GM23338 (cell line): ENCODE measurements around the gene FOXP4. TPM values are rescaled to one million over a fixed set of nuclear protein-coding genes. Genes with fewer than 3 reads are reported as not detected.

Source experiments
- ATAC-seq: fragments of 200-7000 bp; cut with Tn5 transposase; 3 replicates; pipeline ENCODE4 v1.9.1; 2020
- DNase-seq: peaks from one replicate; pipeline ENCODE4 v3.0.0-alpha.2; 2015; ENCODE audit warnings: low spot score
- H2AFZ ChIP-seq: fragments of 200-600 bp; sonication (generic); 2 replicates; pipeline ENCODE4 v1.8.0; 2016; ENCODE audit warnings: antibody characterized with exemption, mild to moderate bottlenecking, moderate library complexity
- H3F3A ChIP-seq: fragments of 200-600 bp; sonication (generic); replicated peaks from 2 replicates; pipeline ENCODE4 v1.8.0; 2017; ENCODE audit warnings: antibody characterized with exemption, mixed run types, low read depth
- H3K27ac ChIP-seq: fragments of 200-600 bp; sonication (generic); 2 replicates; pipeline ENCODE4 v1.6.1; 2016; ENCODE audit warnings: low read depth
- H3K27me3 ChIP-seq: fragments of 200-600 bp; sonication (generic); 2 replicates; pipeline ENCODE4 v1.8.0; 2016; ENCODE audit warnings: mild to moderate bottlenecking, mixed run types, moderate library complexity; ENCODE audit not compliant: insufficient read depth
- H3K36me3 ChIP-seq: fragments of 200-600 bp; sonication (generic); 2 replicates; pipeline ENCODE4 v1.8.0; 2016; ENCODE audit warnings: mild to moderate bottlenecking; ENCODE audit not compliant: insufficient read depth
- H3K4me1 ChIP-seq: fragments of 200-600 bp; sonication (generic); 2 replicates; pipeline ENCODE4 v1.8.0; 2016; ENCODE audit warnings: mild to moderate bottlenecking, moderate library complexity; ENCODE audit not compliant: insufficient read depth
- H3K4me2 ChIP-seq: fragments of 200-600 bp; sonication (generic); 2 replicates; pipeline ENCODE4 v1.7.1; 2017; ENCODE audit warnings: mixed run types
- H3K4me3 ChIP-seq: fragments of 200-600 bp; sonication (generic); 2 replicates; pipeline ENCODE4 v1.6.1; 2016; ENCODE audit warnings: mixed run types
- H3K79me2 ChIP-seq: fragments of 200-600 bp; sonication (generic); replicated peaks from 2 replicates; pipeline ENCODE4 v1.8.0; 2017; ENCODE audit warnings: mild to moderate bottlenecking; ENCODE audit not compliant: insufficient read depth
- H3K9me2 ChIP-seq: fragments of 200-600 bp; sonication (generic); 2 replicates; pipeline ENCODE4 v1.8.0; 2017; ENCODE audit not compliant: insufficient read depth
- H4K20me1 ChIP-seq: fragments of 200-600 bp; sonication (generic); replicated peaks from 2 replicates; pipeline ENCODE4 v1.8.0; 2017; ENCODE audit warnings: mild to moderate bottlenecking; ENCODE audit not compliant: insufficient read depth
- H3K27ac Mint-ChIP-seq: 2 replicates; pipeline ENCODE4 v1.8.0; 2020; ENCODE audit warnings: inconsistent platforms, mild to moderate bottlenecking, moderate library complexity, mixed read lengths
- H3K27me3 Mint-ChIP-seq: 3 replicates; pipeline ENCODE4 v1.8.0; 2022; ENCODE audit warnings: low read depth, mild to moderate bottlenecking, moderate library complexity, mixed read lengths, inconsistent platforms; ENCODE audit not compliant: insufficient read depth, poor library complexity
- H3K36me3 Mint-ChIP-seq: 3 replicates; pipeline ENCODE4 v1.8.0; 2021; ENCODE audit warnings: low read depth, mild to moderate bottlenecking, inconsistent platforms, moderate library complexity, mixed read lengths
- H3K4me1 Mint-ChIP-seq: 3 replicates; pipeline ENCODE4 v1.8.0; 2020; ENCODE audit warnings: mild to moderate bottlenecking, inconsistent platforms, mixed read lengths
- H3K4me3 Mint-ChIP-seq: 3 replicates; pipeline ENCODE4 v1.8.0; 2021; ENCODE audit warnings: moderate library complexity, mild to moderate bottlenecking, inconsistent platforms, mixed read lengths
- H3K9me3 Mint-ChIP-seq: 3 replicates; pipeline ENCODE4 v1.8.0; 2020; ENCODE audit warnings: moderate library complexity, mild to moderate bottlenecking, inconsistent platforms, mixed read lengths
- CREB1 ChIP-seq: fragments of 250-450 bp; sonication (Bioruptor Pico); IDR thresholded peaks from 2 replicates; pipeline ENCODE4 v1.5.0; 2020; ENCODE audit warnings: low read depth, mild to moderate bottlenecking, moderate library complexity
- EZH2 ChIP-seq: fragments of 200-600 bp; sonication (generic); IDR thresholded peaks from one replicate; pipeline ENCODE4 v1.8.0; 2017; ENCODE audit warnings: antibody characterized with exemption, mild to moderate bottlenecking, low read depth; ENCODE audit not compliant: unreplicated experiment
- EZH2phosphoT487 ChIP-seq: fragments of 200-600 bp; sonication (generic); IDR thresholded peaks from one replicate; pipeline ENCODE4 v1.8.1; 2018; ENCODE audit warnings: antibody characterized with exemption; ENCODE audit not compliant: unreplicated experiment
- JUNB ChIP-seq: IDR thresholded peaks from one replicate; pipeline ENCODE4 v1.6.1; 2016; ENCODE audit warnings: antibody characterized with exemption; ENCODE audit not compliant: unreplicated experiment
- NANOG ChIP-seq: IDR thresholded peaks from 2 replicates; pipeline ENCODE4 v1.6.1; 2016; ENCODE audit warnings: antibody characterized with exemption, borderline replicate concordance
- POLR2AphosphoS5 ChIP-seq: IDR thresholded peaks from 2 replicates; pipeline ENCODE4 v1.6.1; 2016; ENCODE audit warnings: antibody characterized with exemption, low read depth
- REST ChIP-seq: IDR thresholded peaks from one replicate; pipeline ENCODE4 v1.6.1; 2018; ENCODE audit warnings: antibody characterized with exemption; ENCODE audit not compliant: unreplicated experiment
- STAT1 ChIP-seq: IDR thresholded peaks from one replicate; pipeline ENCODE4 v1.6.1; 2016; ENCODE audit warnings: antibody characterized with exemption; ENCODE audit not compliant: unreplicated experiment
- ZNF114 ChIP-seq: fragments of 250-450 bp; sonication (Bioruptor Pico); IDR thresholded peaks from 2 replicates; pipeline ENCODE4 v1.5.0; 2020; ENCODE audit warnings: mild to moderate bottlenecking, moderate library complexity
- ZNF331 ChIP-seq: fragments of 250-450 bp; sonication (Bioruptor Pico); IDR thresholded peaks from 2 replicates; pipeline ENCODE4 v1.5.0; 2020; ENCODE audit warnings: low read depth, mild to moderate bottlenecking, moderate library complexity
- polyA plus RNA-seq: library from polyadenylated mRNA; unstranded; fragments of >200 nt; fragmentation: Nextera tagmentation; extraction: Ambion mirVana; gene quantifications from 2 replicates; pipeline ENCODE4 v1.2.1, GENCODE V29; 2016
- total RNA-seq: library from RNA; depleted of rRNA; stranded (reverse); fragments of >200 nt; shearing (Covaris generic); gene quantifications from 2 replicates; pipeline ENCODE4 v1.2.3, GENCODE V29; 2014
- TF ChIP-seq, protein P1 (sequence below): IDR thresholded peaks from 2 replicates; pipeline ENCODE4 v1.6.1; 2016; ENCODE audit warnings: antibody characterized with exemption
- TF ChIP-seq, protein P2 (sequence below), 2 experiments: fragments of 200-600 bp in 1 of 2; sonication (generic) in 1 of 2; conservative IDR thresholded peaks; 2 replicates each; pipeline versions ENCODE4 v1.5.1 to v1.6.1; 2016 to 2017; ENCODE audit warnings: antibody characterized with exemption in 2 of 2, low read depth in 2 of 2, mild to moderate bottlenecking in 2 of 2, moderate library complexity in 1 of 2
- TF ChIP-seq, protein P3 (sequence below): fragments of 250-450 bp; sonication (Bioruptor Pico); IDR thresholded peaks from 2 replicates; pipeline ENCODE4 v1.5.0; 2020; ENCODE audit warnings: mild to moderate bottlenecking, moderate library complexity

The FOXP4 gene
- total and polyA plus RNA-seq, 2 experiments from 2014 or later = 5.1 to 13.5 TPM

DNA sequence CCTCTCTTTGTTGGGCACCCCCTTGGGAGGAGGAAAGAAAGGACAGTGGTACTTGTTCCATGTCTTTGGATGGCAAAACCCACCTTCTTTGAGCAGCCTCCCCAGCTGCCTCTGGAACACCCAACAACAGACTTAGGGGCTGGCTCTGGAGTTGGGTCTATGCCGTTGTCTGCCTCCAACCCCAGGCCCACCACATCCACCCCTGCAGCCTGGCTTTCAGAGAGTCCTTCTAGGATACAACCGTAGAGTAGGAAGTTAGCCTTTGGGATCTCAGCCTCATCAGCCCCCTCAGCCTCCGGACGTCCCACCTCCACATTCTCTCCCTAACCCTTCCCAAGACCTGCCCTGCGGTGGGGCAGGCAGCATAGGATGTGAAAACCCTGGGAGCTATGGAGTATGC is 36.4 kb downstream of the FOXP4 start:
- no peaks in the 10 kb centered on the region for H3K36me3 ChIP-seq
- H4K20me1 ChIP-seq = no peaks in the 10 kb centered on the region
- Mint-ChIP-seq H3K36me3 (peaks cover 14% of the 10 kb centered on the region; the same call in 2 of the 3 replicates), H3K9me3 (no peaks in the 10 kb centered on the region), H3K4me3 (no peak overlapping the region), H3K27ac (no peak overlapping the region), H3K27me3 (peaks cover 17% of the 10 kb centered on the region), H3K4me1 (peaks cover 78% of the 10 kb centered on the region)
- TF ChIP-seq POLR2AphosphoS5 (no peak), REST (no peak), NANOG (no peak), EZH2phosphoT487 (no peak), JUNB (no peak), EZH2 (no peak), CREB1 (CRISPR knock-in tag) (no peak), STAT1 (no peak), ZNF114 (CRISPR knock-in tag) (no peak), ZNF331 (CRISPR knock-in tag) (no peak)
- TF ChIP-seq, protein P1, sequence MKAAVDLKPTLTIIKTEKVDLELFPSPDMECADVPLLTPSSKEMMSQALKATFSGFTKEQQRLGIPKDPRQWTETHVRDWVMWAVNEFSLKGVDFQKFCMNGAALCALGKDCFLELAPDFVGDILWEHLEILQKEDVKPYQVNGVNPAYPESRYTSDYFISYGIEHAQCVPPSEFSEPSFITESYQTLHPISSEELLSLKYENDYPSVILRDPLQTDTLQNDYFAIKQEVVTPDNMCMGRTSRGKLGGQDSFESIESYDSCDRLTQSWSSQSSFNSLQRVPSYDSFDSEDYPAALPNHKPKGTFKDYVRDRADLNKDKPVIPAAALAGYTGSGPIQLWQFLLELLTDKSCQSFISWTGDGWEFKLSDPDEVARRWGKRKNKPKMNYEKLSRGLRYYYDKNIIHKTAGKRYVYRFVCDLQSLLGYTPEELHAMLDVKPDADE = no peak
- TF ChIP-seq, protein P2, sequence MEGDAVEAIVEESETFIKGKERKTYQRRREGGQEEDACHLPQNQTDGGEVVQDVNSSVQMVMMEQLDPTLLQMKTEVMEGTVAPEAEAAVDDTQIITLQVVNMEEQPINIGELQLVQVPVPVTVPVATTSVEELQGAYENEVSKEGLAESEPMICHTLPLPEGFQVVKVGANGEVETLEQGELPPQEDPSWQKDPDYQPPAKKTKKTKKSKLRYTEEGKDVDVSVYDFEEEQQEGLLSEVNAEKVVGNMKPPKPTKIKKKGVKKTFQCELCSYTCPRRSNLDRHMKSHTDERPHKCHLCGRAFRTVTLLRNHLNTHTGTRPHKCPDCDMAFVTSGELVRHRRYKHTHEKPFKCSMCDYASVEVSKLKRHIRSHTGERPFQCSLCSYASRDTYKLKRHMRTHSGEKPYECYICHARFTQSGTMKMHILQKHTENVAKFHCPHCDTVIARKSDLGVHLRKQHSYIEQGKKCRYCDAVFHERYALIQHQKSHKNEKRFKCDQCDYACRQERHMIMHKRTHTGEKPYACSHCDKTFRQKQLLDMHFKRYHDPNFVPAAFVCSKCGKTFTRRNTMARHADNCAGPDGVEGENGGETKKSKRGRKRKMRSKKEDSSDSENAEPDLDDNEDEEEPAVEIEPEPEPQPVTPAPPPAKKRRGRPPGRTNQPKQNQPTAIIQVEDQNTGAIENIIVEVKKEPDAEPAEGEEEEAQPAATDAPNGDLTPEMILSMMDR (conservative IDR thresholded peaks at IDR 0.05; ENCODE audit: low read depth in 2 of 2) = no peak
- TF ChIP-seq, protein P3, sequence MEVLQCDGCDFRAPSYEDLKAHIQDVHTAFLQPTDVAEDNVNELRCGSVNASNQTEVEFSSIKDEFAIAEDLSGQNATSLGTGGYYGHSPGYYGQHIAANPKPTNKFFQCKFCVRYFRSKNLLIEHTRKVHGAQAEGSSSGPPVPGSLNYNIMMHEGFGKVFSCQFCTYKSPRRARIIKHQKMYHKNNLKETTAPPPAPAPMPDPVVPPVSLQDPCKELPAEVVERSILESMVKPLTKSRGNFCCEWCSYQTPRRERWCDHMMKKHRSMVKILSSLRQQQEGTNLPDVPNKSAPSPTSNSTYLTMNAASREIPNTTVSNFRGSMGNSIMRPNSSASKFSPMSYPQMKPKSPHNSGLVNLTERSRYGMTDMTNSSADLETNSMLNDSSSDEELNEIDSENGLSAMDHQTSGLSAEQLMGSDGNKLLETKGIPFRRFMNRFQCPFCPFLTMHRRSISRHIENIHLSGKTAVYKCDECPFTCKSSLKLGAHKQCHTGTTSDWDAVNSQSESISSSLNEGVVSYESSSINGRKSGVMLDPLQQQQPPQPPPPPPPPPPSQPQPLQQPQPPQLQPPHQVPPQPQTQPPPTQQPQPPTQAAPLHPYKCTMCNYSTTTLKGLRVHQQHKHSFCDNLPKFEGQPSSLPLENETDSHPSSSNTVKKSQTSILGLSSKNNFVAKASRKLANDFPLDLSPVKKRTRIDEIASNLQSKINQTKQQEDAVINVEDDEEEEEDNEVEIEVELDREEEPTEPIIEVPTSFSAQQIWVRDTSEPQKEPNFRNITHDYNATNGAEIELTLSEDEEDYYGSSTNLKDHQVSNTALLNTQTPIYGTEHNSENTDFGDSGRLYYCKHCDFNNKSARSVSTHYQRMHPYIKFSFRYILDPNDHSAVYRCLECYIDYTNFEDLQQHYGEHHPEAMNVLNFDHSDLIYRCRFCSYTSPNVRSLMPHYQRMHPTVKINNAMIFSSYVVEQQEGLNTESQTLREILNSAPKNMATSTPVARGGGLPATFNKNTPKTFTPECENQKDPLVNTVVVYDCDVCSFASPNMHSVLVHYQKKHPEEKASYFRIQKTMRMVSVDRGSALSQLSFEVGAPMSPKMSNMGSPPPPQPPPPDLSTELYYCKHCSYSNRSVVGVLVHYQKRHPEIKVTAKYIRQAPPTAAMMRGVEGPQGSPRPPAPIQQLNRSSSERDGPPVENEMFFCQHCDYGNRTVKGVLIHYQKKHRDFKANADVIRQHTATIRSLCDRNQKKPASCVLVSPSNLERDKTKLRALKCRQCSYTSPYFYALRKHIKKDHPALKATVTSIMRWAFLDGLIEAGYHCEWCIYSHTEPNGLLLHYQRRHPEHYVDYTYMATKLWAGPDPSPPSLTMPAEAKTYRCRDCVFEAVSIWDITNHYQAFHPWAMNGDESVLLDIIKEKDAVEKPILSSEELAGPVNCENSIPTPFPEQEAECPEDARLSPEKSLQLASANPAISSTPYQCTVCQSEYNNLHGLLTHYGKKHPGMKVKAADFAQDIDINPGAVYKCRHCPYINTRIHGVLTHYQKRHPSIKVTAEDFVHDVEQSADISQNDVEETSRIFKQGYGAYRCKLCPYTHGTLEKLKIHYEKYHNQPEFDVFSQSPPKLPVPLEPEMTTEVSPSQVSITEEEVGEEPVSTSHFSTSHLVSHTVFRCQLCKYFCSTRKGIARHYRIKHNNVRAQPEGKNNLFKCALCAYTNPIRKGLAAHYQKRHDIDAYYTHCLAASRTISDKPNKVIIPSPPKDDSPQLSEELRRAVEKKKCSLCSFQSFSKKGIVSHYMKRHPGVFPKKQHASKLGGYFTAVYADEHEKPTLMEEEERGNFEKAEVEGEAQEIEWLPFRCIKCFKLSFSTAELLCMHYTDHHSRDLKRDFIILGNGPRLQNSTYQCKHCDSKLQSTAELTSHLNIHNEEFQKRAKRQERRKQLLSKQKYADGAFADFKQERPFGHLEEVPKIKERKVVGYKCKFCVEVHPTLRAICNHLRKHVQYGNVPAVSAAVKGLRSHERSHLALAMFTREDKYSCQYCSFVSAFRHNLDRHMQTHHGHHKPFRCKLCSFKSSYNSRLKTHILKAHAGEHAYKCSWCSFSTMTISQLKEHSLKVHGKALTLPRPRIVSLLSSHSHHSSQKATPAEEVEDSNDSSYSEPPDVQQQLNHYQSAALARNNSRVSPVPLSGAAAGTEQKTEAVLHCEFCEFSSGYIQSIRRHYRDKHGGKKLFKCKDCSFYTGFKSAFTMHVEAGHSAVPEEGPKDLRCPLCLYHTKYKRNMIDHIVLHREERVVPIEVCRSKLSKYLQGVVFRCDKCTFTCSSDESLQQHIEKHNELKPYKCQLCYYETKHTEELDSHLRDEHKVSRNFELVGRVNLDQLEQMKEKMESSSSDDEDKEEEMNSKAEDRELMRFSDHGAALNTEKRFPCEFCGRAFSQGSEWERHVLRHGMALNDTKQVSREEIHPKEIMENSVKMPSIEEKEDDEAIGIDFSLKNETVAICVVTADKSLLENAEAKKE (CRISPR knock-in tag) = no peak
- no peak overlapping the region for H2AFZ ChIP-seq
- H3K4me2 ChIP-seq = no peak overlapping the region
- H3F3A ChIP-seq = peaks cover 18% of the 10 kb centered on the region
- no peaks in the 10 kb centered on the region for H3K9me2 ChIP-seq
- no peaks in the 10 kb centered on the region for H3K27me3 ChIP-seq
- no peak for ATAC-seq
- no peak overlapping the region for H3K4me3 ChIP-seq
- H3K4me1 ChIP-seq = peaks cover 38% of the 10 kb centered on the region
- no peak overlapping the region for H3K27ac ChIP-seq
- H3K79me2 ChIP-seq = 0 out of 2 replicates have a peak, but pooled peaks cover 3% of the 10 kb centered on the region
- DNase-seq = no peak
